Thymus (tissue), 11 donors: Measurements from ENCODE around the gene MMD. TPM values are rescaled to one million over a fixed set of nuclear protein-coding genes. Genes with fewer than 3 reads are reported as not detected.
A peak's percentile ranks its signal among the peaks of the same experiment; 100 is the strongest.

ENCODE experiments used
- DNase-seq, 9 donors: peaks; one replicate each; pipeline ENCODE4 v3.0.0-alpha.2; 2013; ENCODE audit warnings: low spot score in 9 of 9, low read depth in 6 of 9, missing footprints in 1 of 9
- H3K27ac ChIP-seq, 2 donors: one replicate each; pipeline ENCODE4 v1.5.1; 2013; ENCODE audit warnings: control low read depth in 1 of 2, low read depth in 1 of 2, low read length in 1 of 2, mild to moderate bottlenecking in 1 of 2, moderate library complexity in 1 of 2
- H3K27me3 ChIP-seq, 2 donors: one replicate each; pipeline ENCODE4 v1.5.1; 2013; ENCODE audit warnings: low read length in 1 of 2; ENCODE audit not compliant: control insufficient read depth in 2 of 2, insufficient read depth in 1 of 2
- H3K36me3 ChIP-seq, 2 donors: one replicate each; pipeline ENCODE4 v1.5.1; 2013; ENCODE audit warnings: low read length in 1 of 2, mild to moderate bottlenecking in 1 of 2, moderate library complexity in 1 of 2; ENCODE audit not compliant: control insufficient read depth in 2 of 2, insufficient read depth in 2 of 2
- H3K4me1 ChIP-seq, 2 donors: one replicate each; pipeline ENCODE4 v1.5.1; 2013; ENCODE audit warnings: low read length in 2 of 2; ENCODE audit not compliant: control insufficient read depth in 2 of 2, insufficient read depth in 2 of 2
- H3K4me3 ChIP-seq, 2 donors: one replicate each; pipeline ENCODE4 v1.5.1; 2013; ENCODE audit warnings: low read length in 2 of 2, control low read depth in 1 of 2, mild to moderate bottlenecking in 1 of 2
- H3K9me3 ChIP-seq, 2 donors: one replicate each; pipeline ENCODE4 v1.5.1; 2013; ENCODE audit warnings: low read length in 1 of 2, mild to moderate bottlenecking in 1 of 2; ENCODE audit not compliant: control insufficient read depth in 2 of 2, insufficient read depth in 1 of 2
- WGBS: extraction: QIAGEN DNeasy Blood & Tissue Kit; methylation state at CpG from one replicate; pipeline ENCODE4 v1.1.7; 2013; 5-methylcytosine and 5-hydroxymethylcytosine counted together
- polyA plus RNA-seq: library from polyadenylated mRNA; stranded (reverse); fragments of 200-250 nt; gene quantifications from one replicate; pipeline ENCODE4 v1.2.3, GENCODE V29; 2013
- total RNA-seq: library from RNA; stranded (reverse); fragments of 120-200 nt; gene quantifications from one replicate; pipeline ENCODE4 v1.2.4, GENCODE V29; 2013
- donor health status: healthy.

The MMD gene
- total and polyA plus RNA-seq, 2 donors, result 9.1 to 17.0 TPM

GRCh38 chr17:55350825-55351205 lies 70.8 kb downstream of the MMD start:
- Histone ChIP-seq H3K27ac (no peak overlapping the region), H3K27me3 (no peaks in the 10 kb centered on the region), H3K9me3 (peaks cover 0 to 2% of the 10 kb centered on the region in 2 donors), H3K4me3 (no peak overlapping the region), H3K36me3 (no peaks in the 10 kb centered on the region), H3K4me1 (no peaks in the 10 kb centered on the region)
- no peak for DNase-seq
- WGBS, result 94% methylated on average over 2 of the region's 2 CpGs

- H3K4me1 ChIP-seq, result peaks cover 0 to 3% of the 10 kb centered on the region in 2 donors
- no peak overlapping the region for H3K4me3 ChIP-seq
- no peaks in the 10 kb centered on the region for H3K36me3 ChIP-seq
- WGBS, result 24% methylated on average over 10 of the region's 10 CpGs
- no peak overlapping the region for H3K27ac ChIP-seq
- peaks cover 0 to 2% of the 10 kb centered on the region in 2 donors for H3K9me3 ChIP-seq
- H3K27me3 ChIP-seq, result no peaks in the 10 kb centered on the region
- peak in 7 of 9 donors; percentile 21 to 62 (median 33) for DNase-seq
Measured at GRCh38 chr17:55348749-55349354, 72.8 kb downstream of the MMD start.

DNA sequence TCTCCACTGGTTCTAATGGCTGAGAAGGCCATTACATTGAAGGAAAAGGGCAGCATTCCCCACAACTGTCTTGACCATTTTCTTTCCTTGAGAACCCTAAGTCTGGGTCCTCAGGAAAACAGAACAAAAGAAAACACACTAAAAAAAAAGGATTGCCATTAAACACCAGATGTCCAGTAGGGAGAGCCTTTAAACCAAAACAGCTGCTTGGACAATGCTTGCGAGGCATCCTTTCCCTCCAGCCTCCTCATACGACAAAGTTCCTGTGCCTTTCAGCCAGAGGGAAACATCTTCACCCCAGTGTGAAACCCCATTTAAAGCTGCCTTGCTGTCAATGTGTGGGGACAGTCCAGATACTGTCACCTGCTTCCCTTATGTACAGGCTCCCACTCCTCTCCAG lies 74.3 kb downstream of the MMD start:
- over 99% methylated on average over 2 of the region's 2 CpGs for WGBS
- Histone ChIP-seq H3K9me3 (peaks cover 0 to 2% of the 10 kb centered on the region in 2 donors), H3K27me3 (no peaks in the 10 kb centered on the region), H3K36me3 (no peaks in the 10 kb centered on the region), H3K4me3 (no peak overlapping the region), H3K4me1 (peaks cover 0 to 6% of the 10 kb centered on the region in 2 donors), H3K27ac (no peak overlapping the region)
- DNase-seq, result no peak

GRCh38 chr17:55346658-55347057 lies 75.0 kb downstream of the MMD start:
- H3K27me3 ChIP-seq, result no peaks in the 10 kb centered on the region
- WGBS, result 100% methylated on average over 1 of the region's 1 CpG
- peaks cover 0 to 2% of the 10 kb centered on the region in 2 donors for H3K9me3 ChIP-seq
- H3K4me3 ChIP-seq, result no peak overlapping the region
- H3K27ac ChIP-seq, result no peak overlapping the region
- DNase-seq, result no peak
- peaks cover 0 to 6% of the 10 kb centered on the region in 2 donors for H3K4me1 ChIP-seq
- H3K36me3 ChIP-seq, result no peaks in the 10 kb centered on the region

- Histone ChIP-seq H3K9me3 (peaks cover 0 to 2% of the 10 kb centered on the region in 2 donors), H3K4me1 (peaks cover 0 to 10% of the 10 kb centered on the region in 2 donors), H3K4me3 (no peak overlapping the region), H3K27ac (no peak overlapping the region), H3K27me3 (no peaks in the 10 kb centered on the region), H3K36me3 (no peaks in the 10 kb centered on the region)
- DNase-seq, result no peak
- WGBS, result 85% methylated on average over 1 of the region's 1 CpG
Measured at GRCh38 chr17:55345132-55345531, 76.5 kb downstream of the MMD start.

GRCh38 chr17:55344514-55344997 lies 77.1 kb downstream of the MMD start:
- WGBS, result 88% methylated on average over 3 of the region's 3 CpGs
- Histone ChIP-seq H3K36me3 (no peaks in the 10 kb centered on the region), H3K27me3 (no peaks in the 10 kb centered on the region), H3K4me3 (no peak overlapping the region), H3K4me1 (peaks cover 0 to 16% of the 10 kb centered on the region in 2 donors), H3K27ac (peak overlapping the region in 1 of 2 donors; percentile 36), H3K9me3 (peaks cover 0 to 2% of the 10 kb centered on the region in 2 donors)
- DNase-seq, result peak in 1 of 9 donors; percentile 20

- DNase-seq, result no peak
- Histone ChIP-seq H3K27ac (peak overlapping the region in 1 of 2 donors; percentile 53), H3K36me3 (no peaks in the 10 kb centered on the region), H3K4me1 (peaks cover 0 to 20% of the 10 kb centered on the region in 2 donors), H3K9me3 (peaks cover 0 to 2% of the 10 kb centered on the region in 2 donors), H3K27me3 (no peaks in the 10 kb centered on the region), H3K4me3 (no peak overlapping the region)
- WGBS, result 69% methylated on average over 4 of the region's 4 CpGs
Measured at GRCh38 chr17:55343900-55344513, 77.6 kb downstream of the MMD start.

- no peak for DNase-seq
- Histone ChIP-seq H3K27me3 (no peaks in the 10 kb centered on the region), H3K36me3 (no peaks in the 10 kb centered on the region), H3K9me3 (peaks cover 0 to 2% of the 10 kb centered on the region in 2 donors), H3K4me1 (peaks cover 0 to 20% of the 10 kb centered on the region in 2 donors), H3K4me3 (no peak overlapping the region), H3K27ac (no peak overlapping the region)
- 96% methylated on average over 6 of the region's 6 CpGs for WGBS
Measured at GRCh38 chr17:55342800-55343585, 78.6 kb downstream of the MMD start.
